ENCODE data around the gene CLCN2.

Gene CLCN2

DNA sequence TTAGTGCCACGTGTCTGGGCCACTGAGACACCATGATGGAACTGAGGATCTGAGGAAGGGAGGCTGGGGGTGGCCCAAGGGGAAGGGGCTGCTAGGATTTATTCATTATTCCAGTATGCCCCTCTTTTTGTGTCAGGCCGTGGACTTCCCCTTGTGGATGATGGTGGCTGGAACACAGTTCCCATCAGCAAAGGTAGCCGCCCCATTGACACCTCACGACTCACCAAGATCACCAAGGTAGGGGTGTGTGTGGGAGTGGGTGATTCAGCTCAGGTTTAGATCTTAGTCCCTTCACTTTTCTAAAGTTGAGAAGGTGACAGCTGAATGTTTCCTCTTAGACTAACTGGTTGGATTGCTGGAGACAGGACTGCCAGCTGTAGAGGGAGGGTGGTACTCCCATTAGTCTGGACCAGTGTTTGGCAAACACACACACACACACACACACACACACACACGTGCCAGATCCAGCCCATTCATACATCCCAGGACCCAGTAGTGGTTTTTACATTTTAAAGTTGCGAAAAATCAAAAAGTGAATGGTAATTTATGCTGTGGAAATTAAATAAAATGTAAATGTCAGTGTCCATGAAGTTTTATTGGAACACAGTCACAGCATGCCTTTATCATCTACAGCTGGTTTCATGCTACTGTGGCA lies 35.6 kb downstream of the CLCN2 start:
- DNase-seq (ENCODE audit: low read depth), result peak; percentile 39

DNA sequence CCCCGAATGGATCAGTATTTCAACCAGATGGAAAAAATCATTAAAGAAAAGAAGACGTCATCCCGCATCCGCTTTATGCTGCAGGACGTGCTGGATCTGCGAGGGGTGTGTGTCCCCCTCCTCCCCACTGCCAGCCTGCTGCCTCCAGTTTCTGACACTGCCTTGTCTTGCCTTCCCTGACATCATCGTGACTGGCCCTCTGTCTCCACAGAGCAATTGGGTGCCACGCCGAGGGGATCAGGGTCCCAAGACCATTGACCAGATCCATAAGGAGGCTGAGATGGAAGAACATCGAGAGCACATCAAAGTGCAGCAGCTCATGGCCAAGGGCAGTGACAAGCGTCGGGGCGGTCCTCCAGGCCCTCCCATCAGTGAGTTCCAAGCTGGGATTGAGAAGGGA lies 36.1 kb downstream of the CLCN2 start:
- no peak for DNase-seq (ENCODE audit: low read depth)

- DNase-seq (ENCODE audit: low read depth), result no peak
These were observed 37.7 kb downstream of the CLCN2 start for GRCh38 chr3:184323696-184324095.

DNA sequence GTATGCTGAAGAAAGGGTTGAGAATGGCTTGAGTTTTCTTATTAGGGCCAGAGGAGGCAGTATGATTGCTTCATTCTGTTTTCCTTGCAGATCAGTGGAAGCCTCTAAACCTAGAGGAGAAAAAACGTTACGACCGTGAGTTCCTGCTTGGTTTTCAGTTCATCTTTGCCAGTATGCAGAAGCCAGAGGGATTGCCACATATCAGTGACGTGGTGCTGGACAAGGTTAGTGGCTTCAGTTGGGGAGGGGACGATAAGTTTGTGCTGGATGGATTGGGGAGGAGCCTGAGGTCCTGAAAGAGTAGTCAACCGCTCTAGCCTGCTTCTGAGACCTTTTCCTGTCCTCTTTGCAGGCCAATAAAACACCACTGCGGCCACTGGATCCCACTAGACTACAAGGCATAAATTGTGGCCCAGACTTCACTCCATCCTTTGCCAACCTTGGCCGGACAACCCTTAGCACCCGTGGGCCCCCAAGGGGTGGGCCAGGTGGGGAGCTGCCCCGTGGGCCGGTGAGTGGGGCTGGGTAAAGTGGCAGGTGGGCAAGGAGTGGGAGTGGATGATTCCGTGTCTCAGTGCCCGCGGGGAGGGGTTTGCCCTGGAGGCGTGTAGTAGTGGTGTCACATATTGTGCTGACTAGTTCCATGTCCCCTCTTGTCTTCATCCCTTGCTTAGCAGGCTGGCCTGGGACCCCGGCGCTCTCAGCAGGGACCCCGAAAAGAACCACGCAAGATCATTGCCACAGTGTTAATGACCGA lies 38.5 kb downstream of the CLCN2 start:
- no peak for DNase-seq (ENCODE audit: low read depth)

- DNase-seq (ENCODE audit: low read depth), result no peak
These were observed 39.7 kb downstream of the CLCN2 start for GRCh38 chr3:184321666-184322065.

GRCh38 chr3:184320104-184320445 lies 41.3 kb downstream of the CLCN2 start:
- peak; percentile 43 for DNase-seq (ENCODE audit: low read depth)

GRCh38 chr3:184317201-184317600 lies 44.2 kb downstream of the CLCN2 start:
- DNase-seq (ENCODE audit: low read depth), result no peak

- DNase-seq (ENCODE audit: low read depth), result no peak
These were observed 44.6 kb downstream of the CLCN2 start for GRCh38 chr3:184316792-184317191.

GRCh38 chr3:184315871-184316661 lies 45.3 kb downstream of the CLCN2 start:
- no peak for DNase-seq (ENCODE audit: low read depth)

- DNase-seq (ENCODE audit: low read depth), result no peak
These were observed 45.9 kb downstream of the CLCN2 start for GRCh38 chr3:184315543-184315867.

- peak; percentile 50 for DNase-seq (ENCODE audit: low read depth)
These were observed 46.5 kb downstream of the CLCN2 start for GRCh38 chr3:184314700-184315542.

DNA sequence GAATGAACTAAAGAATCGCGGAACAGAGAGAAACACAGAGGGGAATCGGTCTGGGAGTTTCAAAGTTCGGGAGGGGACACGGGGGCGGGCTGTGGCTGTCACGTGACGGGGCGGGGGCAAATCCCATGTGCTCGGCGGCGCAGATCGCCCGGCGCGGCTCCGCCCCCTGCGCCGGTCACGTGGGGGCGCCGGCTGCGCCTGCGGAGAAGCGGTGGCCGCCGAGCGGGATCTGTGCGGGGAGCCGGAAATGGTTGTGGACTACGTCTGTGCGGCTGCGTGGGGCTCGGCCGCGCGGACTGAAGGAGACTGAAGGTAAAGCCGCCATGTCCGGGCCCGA lies 47.1 kb downstream of the CLCN2 start, which contains the start of gene EIF4G1:
Gene EIF4G1, plus strand, starts transcription at position 244 of the 337 bp plus-strand sequence. CDS start 1,191 bp downstream, outside the sequence.
- peak; percentile 91 for DNase-seq (ENCODE audit: low read depth)

DNA sequence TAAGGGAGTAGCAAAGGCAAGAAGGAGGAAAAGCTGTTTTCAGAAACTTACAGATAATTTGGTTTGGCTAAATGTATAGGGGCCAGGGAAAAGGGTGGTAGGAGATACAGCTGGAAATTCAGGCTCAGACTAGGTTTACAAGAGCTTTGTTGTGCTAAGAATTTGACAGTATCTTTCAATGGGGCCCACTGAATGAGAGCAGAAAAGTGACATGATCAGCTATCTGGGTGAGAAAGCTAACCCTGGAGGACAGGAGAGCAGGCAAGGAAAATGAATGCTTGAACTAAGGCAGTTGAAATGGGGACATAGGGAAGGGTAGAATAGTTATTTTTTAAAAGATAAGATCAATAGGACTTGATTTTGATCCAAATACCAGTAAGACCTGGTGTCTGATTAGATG lies 49.8 kb downstream of the CLCN2 start:
- DNase-seq (ENCODE audit: low read depth), result no peak

GRCh38 chr3:184308744-184309143 lies 52.7 kb downstream of the CLCN2 start:
- no peak for DNase-seq (ENCODE audit: low read depth)

DNA sequence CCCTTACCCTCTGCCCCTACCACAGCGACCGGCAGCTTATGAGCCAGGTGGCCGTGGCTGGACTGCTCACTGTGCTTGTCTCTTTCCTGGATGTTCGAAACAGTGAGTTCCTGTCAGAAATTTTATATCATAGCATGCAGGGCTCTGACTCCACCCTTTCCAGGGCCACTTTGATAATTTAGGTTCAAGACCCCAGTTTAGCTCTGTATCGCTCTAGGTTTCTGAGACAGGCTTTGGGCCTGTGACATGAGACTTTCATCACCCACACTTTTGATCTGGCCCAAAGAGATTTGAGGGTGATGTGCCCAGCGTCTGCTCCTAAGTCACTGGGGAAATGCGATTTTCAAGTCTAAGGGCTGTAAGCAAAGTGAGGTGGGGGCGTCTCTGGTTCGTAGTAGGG lies 53.5 kb downstream of the CLCN2 start:
- DNase-seq (ENCODE audit: low read depth), result no peak

GRCh38 chr3:184306341-184306972 lies 54.9 kb downstream of the CLCN2 start:
- no peak for DNase-seq (ENCODE audit: low read depth)

DNA sequence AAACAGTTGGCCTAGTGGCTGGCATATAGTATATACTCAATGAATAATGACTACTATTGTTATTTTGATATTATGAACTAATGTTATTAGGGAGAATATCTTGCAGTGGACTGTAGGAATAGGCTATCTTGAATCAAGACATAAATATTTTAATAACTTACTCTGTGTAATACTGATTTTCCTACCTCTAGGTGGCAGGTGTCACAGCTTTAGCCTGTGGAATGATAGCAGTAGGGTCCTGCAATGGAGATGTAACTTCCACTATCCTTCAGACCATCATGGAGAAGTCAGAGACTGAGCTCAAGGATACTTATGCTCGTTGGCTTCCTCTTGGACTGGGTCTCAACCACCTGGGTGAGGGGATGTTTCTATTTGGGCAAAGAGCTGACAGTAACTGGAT lies 55.8 kb downstream of the CLCN2 start:
- DNase-seq (ENCODE audit: low read depth), result no peak

DNA sequence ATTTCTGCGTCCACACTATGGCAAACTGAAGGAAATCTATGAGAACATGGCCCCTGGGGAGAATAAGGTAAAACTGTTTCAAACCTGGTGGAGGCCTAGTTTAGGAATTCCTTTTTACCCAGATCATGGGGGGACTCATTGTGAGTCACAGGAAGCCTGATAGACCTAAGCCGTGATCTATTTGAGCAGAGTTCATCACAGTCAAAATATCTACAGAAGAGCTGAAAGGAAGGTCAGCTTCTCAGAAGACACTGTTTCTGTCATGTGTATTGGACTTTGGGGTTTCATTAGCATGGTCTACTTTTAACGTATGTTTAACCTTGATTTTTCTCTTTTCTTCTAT lies 61.1 kb downstream of the CLCN2 start:
- DNase-seq (ENCODE audit: low read depth), result no peak

DNA sequence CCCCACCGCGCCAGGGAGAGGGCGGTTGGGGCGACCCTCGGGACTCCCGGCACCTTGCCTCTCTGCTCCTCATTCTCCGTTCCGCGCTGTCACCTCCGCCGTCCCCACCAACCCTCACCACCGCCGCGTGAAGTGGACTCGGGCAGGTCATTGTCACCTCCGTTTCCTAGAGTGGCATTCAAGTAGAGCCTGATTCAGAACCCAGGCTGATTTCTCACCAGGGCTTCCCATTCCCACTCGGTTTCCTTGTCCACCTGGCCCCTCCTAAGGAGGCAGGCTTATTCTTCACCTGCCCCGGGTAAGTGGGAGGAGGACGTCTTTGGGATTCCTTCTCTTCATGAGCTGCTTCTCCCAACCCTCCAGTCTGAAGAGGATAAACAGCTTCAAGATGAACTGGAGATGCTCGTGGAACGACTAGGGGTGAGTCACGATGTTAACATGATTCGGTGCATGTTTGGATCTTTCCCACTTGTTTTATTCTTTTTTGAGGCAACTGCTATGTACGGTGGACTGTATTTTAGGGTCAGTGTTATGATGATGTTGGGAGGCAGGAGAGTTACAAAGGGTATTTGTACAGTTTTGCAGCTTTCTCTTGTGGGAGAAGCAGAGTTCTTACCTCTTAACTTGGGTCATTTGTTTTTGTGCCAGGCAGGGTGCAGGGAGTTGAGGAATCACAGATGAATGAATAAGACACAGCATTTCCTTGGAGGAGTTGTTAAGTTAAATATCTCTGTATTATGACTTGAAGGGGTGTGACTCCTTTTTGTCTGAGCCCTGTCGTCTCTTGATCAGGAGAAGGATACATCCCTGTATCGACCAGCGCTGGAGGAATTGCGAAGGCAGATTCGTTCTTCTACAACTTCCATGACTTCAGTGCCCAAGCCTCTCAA lies 61.7 kb downstream of the CLCN2 start:
- DNase-seq (ENCODE audit: low read depth), result no peak

DNA sequence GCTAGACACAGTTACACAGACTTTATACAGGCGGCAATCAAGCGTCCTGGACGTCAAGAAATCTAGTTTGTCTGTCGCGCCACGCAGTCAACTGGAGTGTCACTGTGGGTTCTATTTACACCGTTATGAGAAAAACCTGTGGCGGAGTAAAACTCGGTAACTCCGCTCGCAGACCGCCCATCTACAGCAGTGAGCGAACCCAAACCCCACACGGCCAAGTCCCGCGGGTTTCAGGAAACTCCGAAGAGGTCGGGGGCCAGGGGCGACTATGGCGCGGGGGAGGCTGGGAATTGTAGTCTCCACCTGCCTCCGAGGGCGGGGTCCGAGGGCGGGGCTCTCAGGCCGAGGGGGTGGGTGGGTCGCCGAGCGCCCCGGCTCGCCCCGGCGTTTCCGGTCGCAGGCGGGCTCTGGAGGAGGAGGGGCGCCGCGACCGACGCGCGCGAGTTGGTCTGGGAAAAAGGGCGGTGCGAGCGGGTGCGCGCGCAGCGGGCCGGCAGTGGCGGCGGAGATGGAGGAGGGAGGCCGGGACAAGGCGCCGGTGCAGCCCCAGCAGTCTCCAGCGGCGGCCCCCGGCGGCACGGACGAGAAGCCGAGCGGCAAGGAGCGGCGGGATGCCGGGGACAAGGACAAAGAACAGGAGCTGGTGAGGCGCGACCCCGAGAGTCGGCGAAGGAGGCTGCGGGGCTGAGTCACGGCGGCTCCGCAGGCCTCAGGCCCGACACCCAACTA lies 62.5 kb downstream of the CLCN2 start, which contains the start of gene PSMD2:
Gene PSMD2, plus strand, starts transcription at position 483 of the 729 bp plus-strand sequence. Its CDS starts 26 bp downstream, at position 509.
- peak; percentile 98 for DNase-seq (ENCODE audit: low read depth)

Data from activated T-cell treated with anti-CD3 and anti-CD28 coated beads for 48 hours (primary cell).